GM15510 (cell line): ENCODE data around the gene VDR.

Experiments used
- POLR2A ChIP-seq: IDR thresholded peaks from 3 replicates; pipeline ENCODE4 v1.6.1; 2011; ENCODE audit warnings: borderline replicate concordance; ENCODE audit not compliant: insufficient read length; ENCODE audit errors: extremely low read depth

Gene VDR

GRCh38 chr12:47886510-47887240, 18.1 kb downstream of the VDR start:
- TF ChIP-seq POLR2A: no peak

- TF ChIP-seq POLR2A: no peak
Observed at GRCh38 chr12:47885566-47885965, 19.2 kb downstream of the VDR start.

- TF ChIP-seq POLR2A: no peak
Observed at GRCh38 chr12:47885012-47885501, 19.7 kb downstream of the VDR start.

- TF ChIP-seq POLR2A: no peak
Observed at GRCh38 chr12:47884501-47884900, 20.3 kb downstream of the VDR start.

- no peak for TF ChIP-seq POLR2A
Observed at GRCh38 chr12:47883663-47884195, 21.1 kb downstream of the VDR start.

- TF ChIP-seq POLR2A: peak; percentile 23
Observed at GRCh38 chr12:47882781-47883546, 21.8 kb downstream of the VDR start.

- no peak for TF ChIP-seq POLR2A
Observed at GRCh38 chr12:47881826-47882427, 22.9 kb downstream of the VDR start.

GRCh38 chr12:47881051-47881450, 23.7 kb downstream of the VDR start:
- no peak for TF ChIP-seq POLR2A

GRCh38 chr12:47878918-47879481, 25.8 kb downstream of the VDR start:
- TF ChIP-seq POLR2A: no peak

- no peak for TF ChIP-seq POLR2A
Observed at GRCh38 chr12:47878293-47878917, 26.4 kb downstream of the VDR start.

- TF ChIP-seq POLR2A: no peak
Observed at GRCh38 chr12:47877081-47877480, 27.7 kb downstream of the VDR start.

GRCh38 chr12:47876440-47876960, 28.3 kb downstream of the VDR start:
- no peak for TF ChIP-seq POLR2A

GRCh38 chr12:47875746-47876439, 28.9 kb downstream of the VDR start:
- TF ChIP-seq POLR2A: no peak

GRCh38 chr12:47874316-47874715, 30.5 kb downstream of the VDR start:
- TF ChIP-seq POLR2A: no peak
